ENCODE data around the gene ZFHX3. TPM values are rescaled to one million over a fixed set of nuclear protein-coding genes. Genes with fewer than 3 reads are reported as not detected.

Gene ZFHX3
- total RNA-seq, 1 experiment from 2014 or later, result 1.5 TPM

GRCh38 chr16:72811188-72811720 lies 236.7 kb downstream of the ZFHX3 start:
- H3K79me2 ChIP-seq (ENCODE audit: insufficient read depth, low read length), result no peaks in the 10 kb centered on the region
- no peak overlapping the region for H3K18ac ChIP-seq (ENCODE audit: insufficient read length, low read depth, low read length)
- H3K14ac ChIP-seq (ENCODE audit: insufficient read depth, low read length), result no peak overlapping the region
- Mint-ChIP-seq H3K36me3 (ENCODE audit: insufficient read depth in 1 of 3, low read depth in 3 of 3) (no peaks in the 10 kb centered on the region), H3K27ac (no peak overlapping the region), H3K9me3 (no peaks in the 10 kb centered on the region), H3K27me3 (ENCODE audit: low read depth) (no peaks in the 10 kb centered on the region), H3K4me3 (no peak overlapping the region), H3K4me1 (peaks cover 11 to 13% of the 10 kb centered on the region in 2 experiments)
- no peak overlapping the region for H2BK15ac ChIP-seq (ENCODE audit: low read depth, low read length)
- no peaks in the 10 kb centered on the region for H4K20me1 ChIP-seq (ENCODE audit: control insufficient read depth, insufficient read depth, insufficient read length)
- H3K27ac ChIP-seq (ENCODE audit: insufficient read length, low read depth, low read length), result no peak overlapping the region
- no peak for TF ChIP-seq CTCF (conservative IDR thresholded peaks at IDR 0.05)
- H2BK5ac ChIP-seq (ENCODE audit: insufficient read length, low read length), result no peak overlapping the region
- no peak for DNase-seq
- no peaks in the 10 kb centered on the region for H3K79me1 ChIP-seq (ENCODE audit: insufficient read depth, low read depth, low read length, poor library complexity, severe bottlenecking)
- no peak overlapping the region for H2BK20ac ChIP-seq (ENCODE audit: low read depth, low read length, poor library complexity, severe bottlenecking)
- no peak overlapping the region for H4K91ac ChIP-seq (ENCODE audit: insufficient read length, low read depth, low read length)
- WGBS (ENCODE audit: extremely low coverage, insufficient read length, low lambda C conversion rate), result no CpG with 5 or more reads among the region's 8 CpGs
- no peak overlapping the region for H2BK12ac ChIP-seq (ENCODE audit: insufficient read length, low read depth, low read length)
- no peaks in the 10 kb centered on the region for H3K9me3 ChIP-seq (ENCODE audit: control insufficient read depth, low read depth, low read length)
- no peak overlapping the region for H4K5ac ChIP-seq (ENCODE audit: insufficient read length, low read depth, low read length)
- no peak overlapping the region for H3K56ac ChIP-seq (ENCODE audit: insufficient read length, low read depth, low read length)
- no peak overlapping the region for H2AK5ac ChIP-seq (ENCODE audit: insufficient read length, low read length)
- no peaks in the 10 kb centered on the region for H3K23me2 ChIP-seq (ENCODE audit: insufficient read length, low read depth, low read length, poor library complexity, severe bottlenecking)
- H2AFZ ChIP-seq (ENCODE audit: low read length), result no peak overlapping the region
- no peak overlapping the region for H4K8ac ChIP-seq (replicated peaks; ENCODE audit: insufficient read length, low read depth, low read length)
- no peaks in the 10 kb centered on the region for H3K27me3 ChIP-seq (ENCODE audit: insufficient read depth, low read length)
- no peak overlapping the region for H3K4ac ChIP-seq (ENCODE audit: low read depth, low read length)
- H3K4me2 ChIP-seq (ENCODE audit: insufficient read depth, insufficient read length, low read length), result no peak overlapping the region
- no peak overlapping the region for H2BK120ac ChIP-seq (ENCODE audit: low read depth, low read length, poor library complexity, severe bottlenecking)
- no peak overlapping the region for H3K23ac ChIP-seq (ENCODE audit: insufficient read length, low read depth, low read length)
- no peak overlapping the region for H3K9ac ChIP-seq (ENCODE audit: extremely low read depth, insufficient read length, low read length)
- no peak overlapping the region for H3T11ph ChIP-seq (ENCODE audit: low read length)
- H3K4me1 ChIP-seq (ENCODE audit: insufficient read depth, low read length), result no peaks in the 10 kb centered on the region; the same call in none of the 2 replicates

Data from H9 (cell line).